HCT116 (cell line): ENCODE data around the gene PDE4B. TPM values are rescaled to one million over a fixed set of nuclear protein-coding genes. Genes with fewer than 3 reads are reported as not detected.

Source experiments
- ATAC-seq: fragments of 200-7000 bp; cut with Tn5 transposase; 2 replicates; pipeline ENCODE4 v1.9.1; 2020; ENCODE audit warnings: mild to moderate bottlenecking, moderate library complexity
- BruUV-seq: library from RNA; stranded (reverse); fragments of 400-500 nt; replicated peaks from 2 replicates; lab custom pipeline; 2021; lab: Mats Ljungman, UMichigan
- CTCF ChIA-PET: fragments of 300-600 bp; sonication (Branson Sonifier 250); formaldehyde crosslinking; loops from one replicate; lab custom pipeline; 2021; ENCODE audit warnings: antibody characterized with exemption; lab: Charles Lee
- POLR2A ChIA-PET: fragments of 300-600, 350-600 bp; sonication (Branson Sonifier 250); formaldehyde crosslinking; loops from one replicate; lab custom pipeline; 2021; ENCODE audit warnings: antibody characterized with exemption; lab: Charles Lee
- RAD21 ChIA-PET, 2 experiments: fragments of 300-600 bp; sonication (Branson Sonifier 250); formaldehyde crosslinking; loops; one replicate each; lab custom pipeline; 2023; ENCODE audit warnings: low total read pairs in 2 of 2; ENCODE audit not compliant: uncharacterized antibody in 2 of 2, unreplicated experiment in 2 of 2, low non-redundant PET in 1 of 2; lab: Charles Lee
- DNase-seq: peaks from one replicate; pipeline ENCODE4 v3.0.0-alpha.2; 2010; ENCODE audit warnings: low read depth, low spot score
- H2AFZ ChIP-seq: fragments of 200-600 bp; shearing (Covaris generic), sonication (generic); 2 replicates; pipeline ENCODE4 v1.6.1; 2017; ENCODE audit warnings: low read depth, mixed run types, mixed read lengths, antibody characterized with exemption, low read length; ENCODE audit not compliant: poor library complexity, severe bottlenecking
- H3K27ac ChIP-seq: 2 replicates; pipeline ENCODE4 v1.5.1; 2012; ENCODE audit warnings: low read depth, low read length
- H3K27me3 ChIP-seq: fragments of 200-600 bp; sonication (generic); 2 replicates; pipeline ENCODE4 v1.6.1; 2016; ENCODE audit warnings: mixed run types, low read length, mixed read lengths; ENCODE audit not compliant: insufficient read depth
- H3K36me3 ChIP-seq, 2 experiments: fragments of 200-500 bp in 1 of 2; fragments of 200-600 bp in 1 of 2; sonication (Bioruptor generic) in 1 of 2; sonication (generic) in 1 of 2; 2 replicates each; pipeline versions ENCODE4 v1.5.1 to v1.6.1; 2014 to 2016; ENCODE audit warnings: low read length in 2 of 2, inconsistent platforms in 1 of 2, mixed read lengths in 1 of 2, mixed run types in 1 of 2; ENCODE audit not compliant: insufficient read depth in 2 of 2, control insufficient read depth in 1 of 2
- H3K4me1 ChIP-seq, 2 experiments: fragments of 200-600 bp in 1 of 2; sonication (generic) in 1 of 2; 2 replicates each; pipeline versions ENCODE4 v1.5.1 to v1.6.1; 2012 to 2017; ENCODE audit warnings: low read length in 2 of 2, inconsistent platforms in 1 of 2, mild to moderate bottlenecking in 1 of 2, mixed read lengths in 1 of 2, mixed run types in 1 of 2, moderate library complexity in 1 of 2; ENCODE audit not compliant: insufficient read depth in 2 of 2, control insufficient read depth in 1 of 2
- H3K4me2 ChIP-seq: fragments of 200-600 bp; sonication (generic); 2 replicates; pipeline ENCODE4 v1.6.1; 2017; ENCODE audit warnings: mixed run types, low read length, mixed read lengths
- H3K4me3 ChIP-seq, 2 experiments: fragments of 200-600 bp in 1 of 2; sonication (generic) in 1 of 2; replicated peaks in 1 of 2; 2 replicates each; pipeline ENCODE4 v1.5.1; 2011 to 2016; ENCODE audit warnings: low read length in 2 of 2, control low read depth in 1 of 2, low read depth in 1 of 2, mild to moderate bottlenecking in 1 of 2, mixed read lengths in 1 of 2, mixed run types in 1 of 2
- H3K79me2 ChIP-seq: fragments of 200-600 bp; sonication (generic); 2 replicates; pipeline ENCODE4 v1.6.1; 2017; ENCODE audit warnings: mild to moderate bottlenecking, mixed run types, low read length, moderate library complexity, mixed read lengths; ENCODE audit not compliant: insufficient read depth
- H3K9ac ChIP-seq: fragments of 200-600 bp; sonication (generic); 2 replicates; pipeline ENCODE4 v1.6.1; 2016; ENCODE audit warnings: low read length, mixed read lengths
- H3K9me2 ChIP-seq: fragments of 200-600 bp; sonication (generic), shearing (Covaris generic); 2 replicates; pipeline ENCODE4 v1.6.1; 2017; ENCODE audit warnings: mixed run types, mild to moderate bottlenecking, moderate library complexity; ENCODE audit not compliant: insufficient read depth
- H3K9me3 ChIP-seq, 2 experiments: fragments of 200-500 bp in 1 of 2; fragments of 200-600 bp in 1 of 2; sonication (Bioruptor generic) in 1 of 2; sonication (generic) in 1 of 2; 2 replicates each; pipeline ENCODE4 v1.6.1; 2014 to 2017; ENCODE audit warnings: low read length in 2 of 2, mixed read lengths in 2 of 2, inconsistent platforms in 1 of 2, low read depth in 1 of 2, mild to moderate bottlenecking in 1 of 2, mixed run types in 1 of 2, moderate library complexity in 1 of 2; ENCODE audit not compliant: control insufficient read depth in 1 of 2, insufficient read depth in 1 of 2
- H4K20me1 ChIP-seq: fragments of 200-600 bp; sonication (generic), shearing (Covaris generic); 2 replicates; pipeline ENCODE4 v1.6.1; 2017; ENCODE audit warnings: mixed run types, mild to moderate bottlenecking, moderate library complexity; ENCODE audit not compliant: insufficient read depth
- ATF3 ChIP-seq: IDR thresholded peaks from 2 replicates; pipeline ENCODE4 v1.6.1; 2012
- CBX3 ChIP-seq: IDR thresholded peaks from 2 replicates; pipeline ENCODE4 v1.6.1; 2012; ENCODE audit warnings: low read depth
- CTCF ChIP-seq, 3 experiments: fragments of 200-600 bp in 1 of 3; sonication (generic) in 1 of 3; IDR thresholded peaks in 2 of 3; conservative IDR thresholded peaks in 1 of 3; 2 replicates each; pipeline ENCODE4 v1.5.1; 2012 to 2017; ENCODE audit warnings: low read depth in 2 of 3, low read length in 2 of 3, antibody characterized with exemption in 1 of 3, borderline replicate concordance in 1 of 3, control low read depth in 1 of 3, mild to moderate bottlenecking in 1 of 3, mixed read lengths in 1 of 3, mixed run types in 1 of 3, moderate library complexity in 1 of 3; ENCODE audit not compliant: insufficient read depth in 1 of 3
- EGR1 ChIP-seq: IDR thresholded peaks from 2 replicates; pipeline ENCODE4 v1.6.1; 2012; ENCODE audit warnings: low read depth
- ELF1 ChIP-seq: IDR thresholded peaks from 2 replicates; pipeline ENCODE4 v1.6.1; 2012; ENCODE audit warnings: low read depth, borderline replicate concordance
- EZH2phosphoT487 ChIP-seq: fragments of 200-600 bp; IDR thresholded peaks from 2 replicates; pipeline ENCODE4 v1.6.1; 2018; ENCODE audit warnings: antibody characterized with exemption, borderline replicate concordance
- FOSL1 ChIP-seq: IDR thresholded peaks from 2 replicates; pipeline ENCODE4 v1.6.1; 2012; ENCODE audit warnings: low read depth
- JUND ChIP-seq: IDR thresholded peaks from 2 replicates; pipeline ENCODE4 v1.6.1; 2012
- POLR2A ChIP-seq: IDR thresholded peaks from 2 replicates; pipeline ENCODE4 v1.7.0; 2011; ENCODE audit warnings: borderline replicate concordance; ENCODE audit not compliant: insufficient read depth, insufficient read length; ENCODE audit errors: extremely low read depth
- REST ChIP-seq: IDR thresholded peaks from 2 replicates; pipeline ENCODE4 v1.6.1; 2012; ENCODE audit warnings: low read depth
- SIN3A ChIP-seq: IDR thresholded peaks from 2 replicates; pipeline ENCODE4 v1.6.1; 2012; ENCODE audit warnings: low read depth
- SRF ChIP-seq: IDR thresholded peaks from 2 replicates; pipeline ENCODE4 v1.6.1; 2012; ENCODE audit warnings: low read depth
- TCF7L2 ChIP-seq: IDR thresholded peaks from 2 replicates; pipeline ENCODE4 v1.7.0; 2011; ENCODE audit warnings: borderline replicate concordance, inconsistent platforms; ENCODE audit not compliant: insufficient read depth, insufficient read length; ENCODE audit errors: extremely low read depth
- ZFX ChIP-seq: fragments of 450-650 bp; IDR thresholded peaks from 2 replicates; pipeline ENCODE4 v1.6.1; 2017
- intact Hi-C: fragments of 100-400 bp; cut with micrococcal nuclease; formaldehyde crosslinking; loops from 2 replicates; pipeline ENCODE4 v1.10.0; 2022
- total RNA-seq: library from RNA; stranded (reverse); gene quantifications from one replicate; pipeline ENCODE4 v1.2.1, GENCODE V29; 2021; ENCODE audit not compliant: unreplicated experiment

The PDE4B gene
- total RNA-seq, 1 experiment from 2014 or later, result 76.9 TPM

GRCh38 chr1:66176012-66176715 is 383.5 kb downstream of the PDE4B start:
- TF ChIP-seq FOSL1 (no peak), TCF7L2 (no peak), JUND (no peak), SRF (no peak), ATF3 (no peak), POLR2A (no peak), ZFX (no peak), CBX3 (no peak), EZH2phosphoT487 (no peak), EGR1 (no peak), SIN3A (no peak), CTCF (IDR thresholded peaks at IDR 0.05 in 2 of 3, conservative IDR thresholded peaks at IDR 0.05 in 1 of 3; ENCODE audit: borderline replicate concordance in 1 of 3, insufficient read depth in 1 of 3, low read depth in 2 of 3, low read length in 2 of 3) (no peak), ELF1 (no peak), REST (no peak)
- intact Hi-C loops, result no loop called here
- Histone ChIP-seq H3K27ac (no peak overlapping the region), H3K79me2 (no peaks in the 10 kb centered on the region), H3K27me3 (no peaks in the 10 kb centered on the region), H3K9me3 (no peaks in the 10 kb centered on the region), H3K36me3 (no peaks in the 10 kb centered on the region), H3K9ac (no peak overlapping the region), H2AFZ (no peak overlapping the region), H3K9me2 (no peaks in the 10 kb centered on the region), H3K4me2 (no peak overlapping the region), H3K4me3 (no peak overlapping the region), H4K20me1 (no peaks in the 10 kb centered on the region), H3K4me1 (no peaks in the 10 kb centered on the region; a peak in 2 of 4 replicates)
- RAD21 ChIA-PET, result no interaction called here
- ATAC-seq (no peak), DNase-seq (no peak)
- no TSS peak for BruUV-seq
- CTCF ChIA-PET, result no interaction called here
- POLR2A ChIA-PET, result no interaction called here
